Ovary (tissue), 1 donor: ENCODE results near the gene RIPOR3.

Experiments used
- EP300 ChIP-seq: sonication (generic); formaldehyde crosslinking; IDR thresholded peaks from one replicate; pipeline ENCODE4 v1.6.1; 2017; ENCODE audit warnings: antibody characterized with exemption
- POLR2A ChIP-seq: fragments of 450-650 bp; IDR thresholded peaks from one replicate; pipeline ENCODE4 v1.6.1; 2017; ENCODE audit warnings: antibody characterized with exemption, mild to moderate bottlenecking, moderate library complexity

DNA sequence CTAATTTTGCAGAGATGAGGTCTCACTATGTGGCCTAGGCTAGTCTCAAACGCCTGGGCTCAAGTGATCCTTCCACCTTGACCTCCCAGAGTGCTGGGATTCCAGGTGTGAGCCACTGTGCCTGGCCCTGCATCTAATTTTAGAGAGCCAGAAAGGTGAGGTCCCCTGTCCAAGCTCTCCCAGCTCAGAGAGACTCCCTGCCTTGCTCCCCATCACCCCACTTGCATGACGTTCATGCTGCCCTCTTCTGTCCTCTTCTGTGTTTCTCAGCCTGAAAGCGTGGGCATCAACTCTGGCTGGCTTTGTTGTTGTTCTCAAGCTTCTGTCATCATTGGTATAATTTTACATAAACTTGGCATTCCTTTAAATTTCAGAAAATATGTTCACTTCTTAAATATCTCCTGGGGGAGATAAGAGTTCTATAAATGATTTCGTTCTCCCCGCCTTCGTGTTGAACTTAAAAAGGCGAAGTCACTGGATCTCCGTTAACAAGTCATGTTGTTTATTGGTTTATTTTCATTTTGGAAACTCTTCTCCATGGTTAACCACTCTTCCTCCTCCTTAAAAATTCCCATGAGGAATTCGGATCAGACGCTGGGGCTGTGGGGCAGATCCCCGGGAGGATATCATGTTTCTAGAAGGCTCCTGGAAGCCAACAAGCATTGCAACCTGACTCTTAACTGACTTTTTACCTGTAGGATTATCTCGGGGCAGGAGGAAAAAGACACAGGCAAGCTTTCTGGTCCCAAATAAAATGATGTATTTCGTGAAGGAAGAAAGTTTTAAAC lies 26.8 kb upstream of the RIPOR3 start:
- TF ChIP-seq EP300 (no peak), POLR2A (no peak)
